SK-N-SH (cell line): Measurements from ENCODE around the gene FKBP4. TPM values are rescaled to one million over a fixed set of nuclear protein-coding genes. Genes with fewer than 3 reads are reported as not detected.

Experiments used
- CTCF ChIA-PET: fragments of 300-600, 350-600 bp; formaldehyde crosslinking; extraction: SDS; loops from one replicate; lab custom pipeline; 2021; lab: Yijun Ruan, JAX
- POLR2A ChIA-PET: fragments of 350-600 bp; sonication (Branson Sonifier 250); formaldehyde crosslinking; extraction: SDS; loops from one replicate; lab custom pipeline; 2020; ENCODE audit warnings: antibody characterized with exemption, inconsistent platforms; lab: Yijun Ruan, JAX
- DNase-seq: peaks from one replicate; pipeline ENCODE4 v3.0.0; 2012
- H2AFZ ChIP-seq: fragments of 200-600 bp; sonication (generic); 2 replicates; pipeline ENCODE4 v1.8.1; 2016; ENCODE audit warnings: antibody characterized with exemption, mild to moderate bottlenecking, low read depth
- H3F3A ChIP-seq: fragments of 200-600 bp; sonication (generic); replicated peaks from 2 replicates; pipeline ENCODE3; 2016; ENCODE audit warnings: antibody characterized with exemption, mild to moderate bottlenecking; ENCODE audit not compliant: insufficient read depth
- H3K27ac ChIP-seq, 2 experiments: fragments of 200-500 bp in 1 of 2; fragments of 200-600 bp in 1 of 2; sonication (Bioruptor generic) in 1 of 2; sonication (generic), shearing (Covaris generic) in 1 of 2; 2 replicates each; pipeline versions ENCODE4 v1.5.1 to v1.6.1; 2014 to 2016; ENCODE audit warnings: low read depth in 2 of 2, inconsistent platforms in 1 of 2, low read length in 1 of 2, mild to moderate bottlenecking in 1 of 2, mixed read lengths in 1 of 2
- H3K27me3 ChIP-seq: fragments of 200-600 bp; sonication (generic), shearing (Covaris generic); 2 replicates; pipeline ENCODE4 v1.6.1; 2016; ENCODE audit warnings: mixed run types; ENCODE audit not compliant: insufficient read depth
- H3K36me3 ChIP-seq, 2 experiments: fragments of 200-500 bp in 1 of 2; fragments of 200-600 bp in 1 of 2; sonication (Bioruptor generic) in 1 of 2; sonication (generic) in 1 of 2; replicated peaks in 1 of 2; 2 replicates each; pipeline versions ENCODE3 to v1.5.1; 2014 to 2016; ENCODE audit warnings: low read length in 1 of 2, mild to moderate bottlenecking in 1 of 2; ENCODE audit not compliant: insufficient read depth in 2 of 2, control insufficient read depth in 1 of 2
- H3K4me1 ChIP-seq, 2 experiments: fragments of 200-500 bp in 1 of 2; fragments of 200-600 bp in 1 of 2; sonication (Bioruptor generic) in 1 of 2; sonication (generic), shearing (Covaris generic) in 1 of 2; 2 replicates each; pipeline versions ENCODE4 v1.5.1 to v1.6.1; 2014 to 2016; ENCODE audit warnings: low read depth in 1 of 2, low read length in 1 of 2, mixed run types in 1 of 2; ENCODE audit not compliant: insufficient read depth in 2 of 2, control insufficient read depth in 1 of 2
- H3K4me2 ChIP-seq: fragments of 200-600 bp; sonication (generic), shearing (Covaris generic); 2 replicates; pipeline ENCODE4 v1.6.1; 2017; ENCODE audit warnings: mixed run types
- H3K4me3 ChIP-seq, 2 experiments: fragments of 200-500 bp in 1 of 2; fragments of 200-600 bp in 1 of 2; sonication (Bioruptor generic) in 1 of 2; sonication (generic), shearing (Covaris generic) in 1 of 2; 2 replicates each; pipeline versions ENCODE4 v1.5.1 to v1.8.1; 2014 to 2016; ENCODE audit warnings: low read depth in 2 of 2, inconsistent platforms in 1 of 2, low read length in 1 of 2, mild to moderate bottlenecking in 1 of 2, mixed read lengths in 1 of 2, moderate library complexity in 1 of 2
- H3K79me2 ChIP-seq: fragments of 200-600 bp; sonication (generic); 2 replicates; pipeline ENCODE4 v1.8.1; 2017; ENCODE audit warnings: mild to moderate bottlenecking; ENCODE audit not compliant: insufficient read depth
- H3K9ac ChIP-seq: fragments of 200-600 bp; sonication (generic); 2 replicates; pipeline ENCODE4 v1.6.1; 2017; ENCODE audit warnings: mixed run types
- H3K9me2 ChIP-seq: fragments of 200-600 bp; sonication (generic); 2 replicates; pipeline ENCODE4 v1.6.1; 2017; ENCODE audit warnings: mixed run types
- H3K9me3 ChIP-seq: fragments of 200-600 bp; sonication (generic); 2 replicates; pipeline ENCODE4 v1.6.1; 2017; ENCODE audit warnings: mixed run types, mild to moderate bottlenecking, moderate library complexity
- H4K20me1 ChIP-seq: fragments of 200-600 bp; sonication (generic); 2 replicates; pipeline ENCODE4 v1.6.1; 2017; ENCODE audit warnings: mild to moderate bottlenecking, mixed run types; ENCODE audit not compliant: insufficient read depth
- FOSL2 ChIP-seq: IDR thresholded peaks from 2 replicates; pipeline ENCODE4 v1.4.0; 2012; ENCODE audit warnings: low read depth, mild to moderate bottlenecking, moderate library complexity, borderline replicate concordance
- FOXJ3 ChIP-seq: sonication (generic); formaldehyde crosslinking; IDR thresholded peaks from 2 replicates; pipeline ENCODE4 v1.5.1; 2020; ENCODE audit warnings: mild to moderate bottlenecking, missing genetic modification reagents
- GATA2 ChIP-seq: sonication (generic); formaldehyde crosslinking; IDR thresholded peaks from 2 replicates; pipeline ENCODE4 v1.5.0; 2020; ENCODE audit warnings: mild to moderate bottlenecking, missing genetic modification reagents
- NFIC ChIP-seq: IDR thresholded peaks from 2 replicates; pipeline ENCODE4 v1.4.0; 2012; ENCODE audit warnings: borderline replicate concordance
- RAD21 ChIP-seq: IDR thresholded peaks from 2 replicates; pipeline ENCODE4 v1.6.1; 2012; ENCODE audit warnings: mild to moderate bottlenecking, low read length
- RFX5 ChIP-seq: IDR thresholded peaks from 2 replicates; pipeline ENCODE4 v1.6.1; 2012; ENCODE audit warnings: mild to moderate bottlenecking, improper control_type of control experiment, low read length
- SMC3 ChIP-seq: IDR thresholded peaks from 2 replicates; pipeline ENCODE4 v1.6.1; 2012; ENCODE audit warnings: low read depth, low read length, improper control_type of control experiment
- TAF1 ChIP-seq: IDR thresholded peaks from 2 replicates; pipeline ENCODE4 v1.6.1; 2012; ENCODE audit warnings: low read depth, mild to moderate bottlenecking, low read length, moderate library complexity, borderline replicate concordance
- WGBS: methylation state at CpG from one replicate; pipeline ENCODE4 v1.1.6; 2017; ENCODE audit warnings: low lambda C conversion rate; 5-methylcytosine and 5-hydroxymethylcytosine counted together
- polyA plus RNA-seq, 3 experiments: library from polyadenylated mRNA; depleted of rRNA; stranded (reverse); fragments of >200 nt; gene quantifications; 2 replicates each; pipeline ENCODE4 v1.2.3, GENCODE V29; 2012
- TF ChIP-seq, protein P1 (sequence below): fragments of 150-350 bp; IDR thresholded peaks from 2 replicates; pipeline ENCODE4 v1.6.1; 2016; ENCODE audit warnings: mild to moderate bottlenecking, low read depth, low read length
- TF ChIP-seq, protein P2 (sequence below): fragments of 200-600 bp; sonication (generic); IDR thresholded peaks from 2 replicates; pipeline ENCODE4 v1.6.1; 2017; ENCODE audit warnings: antibody characterized with exemption, mild to moderate bottlenecking, moderate library complexity

The FKBP4 gene
- polyA plus RNA-seq, 1 of the 3 experiments (the other 2 are of a cell fraction) = 53.2 TPM

DNA sequence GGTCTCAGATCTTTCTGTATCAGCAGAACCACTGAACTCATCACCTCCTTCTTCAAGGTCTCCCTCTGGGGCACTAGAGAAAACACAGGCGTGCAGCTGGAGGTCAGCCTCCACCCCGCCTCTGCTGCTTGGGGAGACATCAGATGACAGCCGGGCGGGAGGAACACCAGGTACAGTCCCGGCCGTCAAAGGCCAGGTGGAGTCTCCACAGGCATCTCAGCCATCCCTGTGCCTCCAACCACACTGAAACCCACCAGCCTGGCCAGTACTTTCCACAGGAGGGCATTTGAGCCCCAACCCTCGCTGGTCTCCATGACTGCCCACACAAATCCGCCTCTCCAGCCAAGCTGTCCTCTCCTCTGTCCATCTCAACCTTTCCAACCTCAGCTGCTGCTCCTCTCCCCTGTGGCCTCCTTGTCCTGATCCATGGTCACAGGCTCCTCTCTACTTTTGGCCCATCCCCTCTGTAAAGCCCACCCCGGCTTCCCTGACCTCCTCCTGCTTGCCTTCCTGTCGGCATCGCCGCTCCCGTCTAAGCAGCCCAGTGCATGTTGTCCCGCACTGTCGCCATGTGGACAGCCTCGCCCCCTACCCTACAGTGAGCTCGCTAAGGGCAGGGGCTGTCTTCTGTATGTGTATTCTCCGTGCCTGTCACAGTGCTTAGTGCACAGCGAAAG is 21.4 kb upstream of the FKBP4 start:
- Histone ChIP-seq H2AFZ (no peak overlapping the region), H3K4me2 (no peak overlapping the region), H3K9me3 (no peaks in the 10 kb centered on the region), H3K27me3 (peaks cover 9% of the 10 kb centered on the region; the same call in 1 of the 2 replicates), H3K27ac (no peak overlapping the region), H3K36me3 (no peaks in the 10 kb centered on the region), H3K79me2 (no peaks in the 10 kb centered on the region), H3K9ac (no peak overlapping the region), H3K4me1 (no peaks in the 10 kb centered on the region), H3F3A (no peaks in the 10 kb centered on the region), H3K9me2 (no peaks in the 10 kb centered on the region), H3K4me3 (no peak overlapping the region), H4K20me1 (no peaks in the 10 kb centered on the region)
- no peak for DNase-seq
- CTCF ChIA-PET = interaction anchor here (1.1 to 1.6 kb wide), 4 partner anchors 10 to 33 kb away, joined by 3 to 9 read pairs (median 5); no protein-coding TSS in a partner anchor
- POLR2A ChIA-PET = no interaction called here
- TF ChIP-seq, protein P1, sequence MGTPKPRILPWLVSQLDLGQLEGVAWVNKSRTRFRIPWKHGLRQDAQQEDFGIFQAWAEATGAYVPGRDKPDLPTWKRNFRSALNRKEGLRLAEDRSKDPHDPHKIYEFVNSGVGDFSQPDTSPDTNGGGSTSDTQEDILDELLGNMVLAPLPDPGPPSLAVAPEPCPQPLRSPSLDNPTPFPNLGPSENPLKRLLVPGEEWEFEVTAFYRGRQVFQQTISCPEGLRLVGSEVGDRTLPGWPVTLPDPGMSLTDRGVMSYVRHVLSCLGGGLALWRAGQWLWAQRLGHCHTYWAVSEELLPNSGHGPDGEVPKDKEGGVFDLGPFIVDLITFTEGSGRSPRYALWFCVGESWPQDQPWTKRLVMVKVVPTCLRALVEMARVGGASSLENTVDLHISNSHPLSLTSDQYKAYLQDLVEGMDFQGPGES = no peak
- TF ChIP-seq SMC3 (no peak), NFIC (no peak), FOSL2 (no peak)
- WGBS = 52% methylated on average over 19 of the region's 19 CpGs

DNA sequence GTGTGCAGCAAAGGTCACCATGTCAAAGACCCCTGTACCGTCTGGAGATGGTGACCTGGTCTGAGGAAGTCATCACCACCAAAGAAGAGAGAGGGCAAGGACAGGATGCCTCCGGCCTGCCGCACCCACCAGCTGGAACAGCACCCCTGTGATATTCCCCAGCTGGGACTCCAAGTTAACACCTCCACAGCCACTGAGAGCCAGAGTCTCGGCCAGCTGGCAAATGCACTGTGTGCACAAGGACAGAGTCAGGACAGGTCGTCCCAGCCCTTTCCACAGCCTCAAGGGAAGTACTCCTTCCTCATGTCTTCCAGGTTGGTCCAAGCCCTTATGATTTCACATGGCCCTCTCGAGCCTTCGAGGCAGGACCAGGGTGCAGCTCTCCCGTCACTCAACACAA is 19.3 kb upstream of the FKBP4 start:
- CTCF ChIA-PET = interaction anchor here (1.2 kb wide), 1 partner anchor 9 kb away, joined by 3 read pairs; no protein-coding TSS in a partner anchor
- H2AFZ ChIP-seq = no peak overlapping the region
- H3K4me2 ChIP-seq = no peak overlapping the region
- H3K9me2 ChIP-seq = no peaks in the 10 kb centered on the region
- no peaks in the 10 kb centered on the region for H3K9me3 ChIP-seq
- no peaks in the 10 kb centered on the region for H4K20me1 ChIP-seq
- no peaks in the 10 kb centered on the region for H3K36me3 ChIP-seq
- no peaks in the 10 kb centered on the region for H3K79me2 ChIP-seq
- no peak overlapping the region for H3K4me3 ChIP-seq
- DNase-seq = no peak
- POLR2A ChIA-PET = no interaction called here
- no peaks in the 10 kb centered on the region for H3F3A ChIP-seq
- no peak overlapping the region for H3K27ac ChIP-seq
- H3K9ac ChIP-seq = no peak overlapping the region
- no peak for TF ChIP-seq FOXJ3 (CRISPR knock-in tag)
- TF ChIP-seq, protein P2, sequence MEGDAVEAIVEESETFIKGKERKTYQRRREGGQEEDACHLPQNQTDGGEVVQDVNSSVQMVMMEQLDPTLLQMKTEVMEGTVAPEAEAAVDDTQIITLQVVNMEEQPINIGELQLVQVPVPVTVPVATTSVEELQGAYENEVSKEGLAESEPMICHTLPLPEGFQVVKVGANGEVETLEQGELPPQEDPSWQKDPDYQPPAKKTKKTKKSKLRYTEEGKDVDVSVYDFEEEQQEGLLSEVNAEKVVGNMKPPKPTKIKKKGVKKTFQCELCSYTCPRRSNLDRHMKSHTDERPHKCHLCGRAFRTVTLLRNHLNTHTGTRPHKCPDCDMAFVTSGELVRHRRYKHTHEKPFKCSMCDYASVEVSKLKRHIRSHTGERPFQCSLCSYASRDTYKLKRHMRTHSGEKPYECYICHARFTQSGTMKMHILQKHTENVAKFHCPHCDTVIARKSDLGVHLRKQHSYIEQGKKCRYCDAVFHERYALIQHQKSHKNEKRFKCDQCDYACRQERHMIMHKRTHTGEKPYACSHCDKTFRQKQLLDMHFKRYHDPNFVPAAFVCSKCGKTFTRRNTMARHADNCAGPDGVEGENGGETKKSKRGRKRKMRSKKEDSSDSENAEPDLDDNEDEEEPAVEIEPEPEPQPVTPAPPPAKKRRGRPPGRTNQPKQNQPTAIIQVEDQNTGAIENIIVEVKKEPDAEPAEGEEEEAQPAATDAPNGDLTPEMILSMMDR = no peak
- TF ChIP-seq SMC3 = no peak
- TF ChIP-seq RAD21 = no peak
- TF ChIP-seq RFX5 = no peak
- no peak for TF ChIP-seq TAF1
- TF ChIP-seq GATA2 (CRISPR knock-in tag) = no peak
- H3K27me3 ChIP-seq = peaks cover 9% of the 10 kb centered on the region; the same call in 1 of the 2 replicates
- H3K4me1 ChIP-seq = no peaks in the 10 kb centered on the region
- WGBS = 37% methylated on average over 5 of the region's 8 CpGs
